Astrocyte (in vitro differentiated cells and primary cell): ENCODE results near the gene ASGR1. TPM values are rescaled to one million over a fixed set of nuclear protein-coding genes. Genes with fewer than 3 reads are reported as not detected.

ENCODE experiments used
- DNase-seq: peaks from one replicate; pipeline ENCODE4 v3.0.0-alpha.2; 2010; ENCODE audit warnings: low read depth
- FAIRE-seq: peaks from 2 replicates; lab custom pipeline; 2011; peaks lifted over from hg19 to GRCh38; lab: Jason Lieb, UNC
- H2AFZ ChIP-seq: 2 replicates; pipeline ENCODE4 v1.6.0; 2012; ENCODE audit warnings: low read depth, low read length, inconsistent platforms
- H3K27ac ChIP-seq: 2 replicates; pipeline ENCODE4 v1.5.1; 2011; ENCODE audit warnings: low read depth, low read length, inconsistent platforms
- H3K27me3 ChIP-seq: 2 replicates; pipeline ENCODE4 v1.6.0; 2011; ENCODE audit warnings: low read length, inconsistent platforms; ENCODE audit not compliant: insufficient read depth
- H3K36me3 ChIP-seq: 2 replicates; pipeline ENCODE4 v1.5.1; 2011; ENCODE audit warnings: low read length, inconsistent platforms; ENCODE audit not compliant: insufficient read depth
- H3K4me1 ChIP-seq: 2 replicates; pipeline ENCODE4 v1.5.1; 2011; ENCODE audit warnings: low read length, inconsistent platforms; ENCODE audit not compliant: insufficient read depth
- H3K4me2 ChIP-seq: 2 replicates; pipeline ENCODE4 v1.6.0; 2012; ENCODE audit warnings: low read length, inconsistent platforms
- H3K4me3 ChIP-seq: 2 replicates; pipeline ENCODE4 v1.5.1; 2011; ENCODE audit warnings: low read depth, mild to moderate bottlenecking, low read length, inconsistent platforms; ENCODE audit not compliant: insufficient read depth
- H3K79me2 ChIP-seq: 2 replicates; pipeline ENCODE4 v1.6.0; 2012; ENCODE audit warnings: mild to moderate bottlenecking, low read length, inconsistent platforms; ENCODE audit not compliant: insufficient read depth
- H3K9ac ChIP-seq: 2 replicates; pipeline ENCODE4 v1.6.0; 2012; ENCODE audit warnings: mild to moderate bottlenecking, low read length, inconsistent platforms
- H3K9me3 ChIP-seq: 2 replicates; pipeline ENCODE4 v1.5.1; 2012; ENCODE audit warnings: low read depth, mild to moderate bottlenecking, low read length, inconsistent platforms; ENCODE audit not compliant: insufficient read depth
- H4K20me1 ChIP-seq: 2 replicates; pipeline ENCODE4 v1.6.0; 2012; ENCODE audit warnings: low read length, inconsistent platforms; ENCODE audit not compliant: insufficient read depth
- H3K27ac Mint-ChIP-seq: one replicate; pipeline ENCODE4 v1.8.0; 2021; ENCODE audit warnings: mild to moderate bottlenecking, mixed read lengths; ENCODE audit not compliant: unreplicated experiment
- H3K27me3 Mint-ChIP-seq: one replicate; pipeline ENCODE4 v1.8.0; 2021; ENCODE audit warnings: low read depth, mixed read lengths; ENCODE audit not compliant: unreplicated experiment
- H3K36me3 Mint-ChIP-seq: one replicate; pipeline ENCODE4 v1.8.0; 2021; ENCODE audit warnings: low read depth, mixed read lengths; ENCODE audit not compliant: unreplicated experiment
- H3K4me1 Mint-ChIP-seq: one replicate; pipeline ENCODE4 v1.8.0; 2021; ENCODE audit warnings: low read depth, mixed read lengths; ENCODE audit not compliant: unreplicated experiment
- H3K4me3 Mint-ChIP-seq: one replicate; pipeline ENCODE4 v1.8.0; 2021; ENCODE audit warnings: mild to moderate bottlenecking, moderate library complexity, mixed read lengths; ENCODE audit not compliant: unreplicated experiment
- H3K9me3 Mint-ChIP-seq: one replicate; pipeline ENCODE4 v1.8.0; 2021; ENCODE audit warnings: mild to moderate bottlenecking, mixed read lengths; ENCODE audit not compliant: unreplicated experiment
- CTCF ChIP-seq: IDR thresholded peaks from 2 replicates; pipeline ENCODE4 v1.5.1; 2011; ENCODE audit warnings: low read depth, mild to moderate bottlenecking, inconsistent platforms, low read length, moderate library complexity; ENCODE audit not compliant: insufficient read depth
- EZH2 ChIP-seq: IDR thresholded peaks from 2 replicates; pipeline ENCODE4 v1.6.1; 2012; ENCODE audit warnings: mild to moderate bottlenecking, low read length, inconsistent platforms; ENCODE audit not compliant: insufficient read depth
- total RNA-seq: library from RNA; stranded (reverse); gene quantifications from 2 replicates; pipeline ENCODE4 v1.2.1, GENCODE V29; 2021

Gene ASGR1
- total RNA-seq, 1 donor from 2014 or later, result 5.0 TPM

DNA sequence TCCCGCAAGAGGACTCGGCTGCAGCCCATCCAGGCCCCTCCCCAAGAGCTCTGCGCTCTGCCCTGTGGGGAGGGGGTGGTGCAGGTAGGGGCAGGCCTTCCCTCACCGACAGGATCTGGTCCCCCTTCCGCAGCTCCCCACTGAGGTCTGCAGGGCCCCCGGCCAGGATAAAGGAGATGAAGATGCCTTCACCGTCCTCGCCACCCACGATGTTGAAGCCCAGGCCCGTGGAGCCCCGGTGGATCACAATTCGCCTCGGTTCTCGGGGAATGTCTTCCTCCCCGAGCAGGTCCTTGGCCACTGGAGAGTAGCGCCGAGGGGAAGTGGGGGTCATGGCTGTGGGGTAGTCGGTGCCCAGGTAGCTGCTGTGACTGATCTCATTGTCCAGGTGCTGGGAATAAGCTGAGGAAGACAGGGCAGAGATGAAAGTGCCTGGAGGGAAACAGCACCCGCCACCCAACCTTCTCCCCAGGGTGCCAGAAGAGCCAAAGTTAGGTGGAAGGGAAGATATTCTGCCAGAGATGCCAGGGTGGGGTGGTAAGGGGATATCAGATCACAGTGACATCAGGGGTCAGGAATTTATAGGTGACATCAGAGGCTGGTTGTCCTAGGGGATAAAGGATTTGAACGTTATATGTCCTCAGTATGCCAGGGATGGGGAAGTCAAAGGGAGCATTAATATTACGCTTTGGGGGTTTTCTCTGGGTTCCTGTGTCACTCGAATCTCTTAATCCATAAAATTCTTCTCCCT, 17.7 kb upstream of the ASGR1 start:
- no peak for FAIRE-seq
- no peaks in the 10 kb centered on the region for H3K4me1 Mint-ChIP-seq

GRCh38 chr17:7195971-7196370, 16.8 kb upstream of the ASGR1 start:
- FAIRE-seq, result no peak
- Mint-ChIP-seq H3K36me3 (peaks cover 27% of the 10 kb centered on the region), H3K4me1 (no peaks in the 10 kb centered on the region), H3K27me3 (no peaks in the 10 kb centered on the region), H3K9me3 (no peaks in the 10 kb centered on the region), H3K27ac (no peak overlapping the region), H3K4me3 (no peak overlapping the region)
- H3K27ac ChIP-seq, result no peak overlapping the region
- no peak for TF ChIP-seq CTCF
- no peak for TF ChIP-seq EZH2
- DNase-seq, result no peak
- H2AFZ ChIP-seq, result no peak overlapping the region
- no peaks in the 10 kb centered on the region for H3K4me1 ChIP-seq
- H3K9me3 ChIP-seq, result no peaks in the 10 kb centered on the region
- peaks cover 8% of the 10 kb centered on the region for H4K20me1 ChIP-seq
- H3K36me3 ChIP-seq, result peaks cover 22% of the 10 kb centered on the region
- no peak overlapping the region for H3K4me2 ChIP-seq
- H3K4me3 ChIP-seq, result no peak overlapping the region
- no peak overlapping the region for H3K9ac ChIP-seq
- H3K79me2 ChIP-seq, result no peaks in the 10 kb centered on the region
- H3K27me3 ChIP-seq, result no peaks in the 10 kb centered on the region

More for the DNA sequence above, 17.7 kb upstream of the ASGR1 start:
- no peaks in the 10 kb centered on the region for H3K27me3 Mint-ChIP-seq
- no peak overlapping the region for H3K4me3 Mint-ChIP-seq
- Histone ChIP-seq H3K27ac (no peak overlapping the region), H3K4me2 (no peak overlapping the region), H4K20me1 (peaks cover 3% of the 10 kb centered on the region), H3K9me3 (no peaks in the 10 kb centered on the region), H3K79me2 (no peaks in the 10 kb centered on the region), H2AFZ (no peak overlapping the region), H3K27me3 (no peaks in the 10 kb centered on the region), H3K4me3 (no peak overlapping the region), H3K4me1 (no peaks in the 10 kb centered on the region), H3K9ac (no peak overlapping the region), H3K36me3 (peaks cover 23% of the 10 kb centered on the region)
- DNase-seq, result no peak
- H3K36me3 Mint-ChIP-seq, result peaks cover 30% of the 10 kb centered on the region
- no peak for TF ChIP-seq CTCF
- TF ChIP-seq EZH2, result no peak
- no peak overlapping the region for H3K27ac Mint-ChIP-seq
- no peaks in the 10 kb centered on the region for H3K9me3 Mint-ChIP-seq

GRCh38 chr17:7192271-7192937, 13.2 kb upstream of the ASGR1 start:
- H3K36me3 Mint-ChIP-seq, result peaks cover 34% of the 10 kb centered on the region
- H3K4me3 ChIP-seq, result no peak overlapping the region

More at GRCh38 chr17:7192271-7192937, 13.2 kb upstream of the ASGR1 start:
- Mint-ChIP-seq H3K4me3 (no peak overlapping the region), H3K4me1 (no peaks in the 10 kb centered on the region), H3K27me3 (no peaks in the 10 kb centered on the region), H3K9me3 (no peaks in the 10 kb centered on the region), H3K27ac (no peak overlapping the region)
- no peak overlapping the region for H3K9ac ChIP-seq
- DNase-seq (no peak), FAIRE-seq (no peak)
- H2AFZ ChIP-seq, result no peak overlapping the region
- H3K4me2 ChIP-seq, result no peak overlapping the region
- H3K79me2 ChIP-seq, result no peaks in the 10 kb centered on the region
- TF ChIP-seq EZH2 (no peak), CTCF (no peak)
- H3K9me3 ChIP-seq, result no peaks in the 10 kb centered on the region
- no peaks in the 10 kb centered on the region for H3K4me1 ChIP-seq
- no peaks in the 10 kb centered on the region for H3K27me3 ChIP-seq
- peaks cover 8% of the 10 kb centered on the region for H4K20me1 ChIP-seq
- H3K27ac ChIP-seq, result no peak overlapping the region
- H3K36me3 ChIP-seq, result peaks cover 13% of the 10 kb centered on the region
